ENCODE data around the gene PIP5K1B.

Gene PIP5K1B

GRCh38 chr9:68836788-68837187 lies 131.7 kb downstream of the PIP5K1B start:
- no peak overlapping the region for H3K4me3 ChIP-seq (ENCODE audit: low read length)
- no peak for DNase-seq (ENCODE audit: low read depth)
- TF ChIP-seq CTCF (conservative IDR thresholded peaks at IDR 0.05; ENCODE audit: low read length): no peak

GRCh38 chr9:68838245-68838644 lies 133.2 kb downstream of the PIP5K1B start:
- H3K4me3 ChIP-seq (ENCODE audit: low read length): no peak overlapping the region
- TF ChIP-seq CTCF (conservative IDR thresholded peaks at IDR 0.05; ENCODE audit: low read length): no peak
- DNase-seq (ENCODE audit: low read depth): no peak

- no peak for TF ChIP-seq CTCF (conservative IDR thresholded peaks at IDR 0.05; ENCODE audit: low read length)
- no peak overlapping the region for H3K4me3 ChIP-seq (ENCODE audit: low read length)
- DNase-seq (ENCODE audit: low read depth): no peak
Measured at GRCh38 chr9:68841276-68842052, 136.4 kb downstream of the PIP5K1B start.

- no peak for DNase-seq (ENCODE audit: low read depth)
- H3K4me3 ChIP-seq (ENCODE audit: low read length): no peak overlapping the region
- no peak for TF ChIP-seq CTCF (conservative IDR thresholded peaks at IDR 0.05; ENCODE audit: low read length)
Measured at GRCh38 chr9:68842568-68842967, 137.5 kb downstream of the PIP5K1B start.

GRCh38 chr9:68843239-68843638 lies 138.2 kb downstream of the PIP5K1B start:
- no peak for TF ChIP-seq CTCF (conservative IDR thresholded peaks at IDR 0.05; ENCODE audit: low read length)
- no peak for DNase-seq (ENCODE audit: low read depth)
- no peak overlapping the region for H3K4me3 ChIP-seq (ENCODE audit: low read length)

GRCh38 chr9:68844157-68844556 lies 139.1 kb downstream of the PIP5K1B start:
- no peak overlapping the region for H3K4me3 ChIP-seq (ENCODE audit: low read length)
- no peak for TF ChIP-seq CTCF (conservative IDR thresholded peaks at IDR 0.05; ENCODE audit: low read length)
- DNase-seq (ENCODE audit: low read depth): no peak
